Parathyroid adenoma (tissue), 2 donors: ENCODE measurements around the gene DMPK.

Experiments used
- H2AFZ ChIP-seq: fragments of 300-600 bp; sonication (generic); one replicate; pipeline ENCODE4 v1.7.0; 2017; ENCODE audit warnings: antibody characterized with exemption, mild to moderate bottlenecking
- H3K27ac ChIP-seq: fragments of 300-600 bp; sonication (generic); one replicate; pipeline ENCODE4 v1.7.0; 2017
- H3K27me3 ChIP-seq: fragments of 300-600 bp; sonication (generic); one replicate; pipeline ENCODE4 v1.7.0; 2017; ENCODE audit warnings: low read length; ENCODE audit not compliant: control insufficient read depth, insufficient read depth
- H3K36me3 ChIP-seq: fragments of 300-600 bp; sonication (generic); one replicate; pipeline ENCODE4 v1.7.0; 2017; ENCODE audit warnings: low read length; ENCODE audit not compliant: control insufficient read depth, insufficient read depth
- H3K4me1 ChIP-seq: fragments of 300-600 bp; sonication (generic); one replicate; pipeline ENCODE4 v1.7.0; 2017; ENCODE audit warnings: control low read depth
- H3K4me2 ChIP-seq: fragments of 300-600 bp; sonication (generic); one replicate; pipeline ENCODE4 v1.7.0; 2017; ENCODE audit warnings: low read length
- H3K4me3 ChIP-seq: fragments of 300-600 bp; sonication (generic); one replicate; pipeline ENCODE4 v1.7.0; 2017; ENCODE audit warnings: low read depth, low read length
- H3K79me2 ChIP-seq: fragments of 300-600 bp; sonication (generic); one replicate; pipeline ENCODE4 v1.7.0; 2017; ENCODE audit warnings: control low read depth
- H3K9ac ChIP-seq: fragments of 300-600 bp; sonication (generic); one replicate; pipeline ENCODE4 v1.7.0; 2017; ENCODE audit warnings: mild to moderate bottlenecking
- H3K9me3 ChIP-seq: fragments of 300-600 bp; sonication (generic); one replicate; pipeline ENCODE4 v1.7.0; 2017; ENCODE audit warnings: low read length; ENCODE audit not compliant: control insufficient read depth
- CTCF ChIP-seq: fragments of 300-600 bp; sonication (generic); IDR thresholded peaks from one replicate; pipeline ENCODE4 v1.7.0; 2017; ENCODE audit warnings: antibody characterized with exemption, mild to moderate bottlenecking
- donor health status: primary hyperparathyroidism.

DMPK gene

GRCh38 chr19:45785097-45785496 lies 2.8 kb upstream of the DMPK start:
- Histone ChIP-seq H3K27me3 (no peaks in the 10 kb centered on the region), H3K79me2 (peaks cover 2% of the 10 kb centered on the region), H2AFZ (no peak overlapping the region), H3K36me3 (no peaks in the 10 kb centered on the region), H3K4me2 (no peak overlapping the region), H3K4me3 (no peak overlapping the region), H3K9ac (no peak overlapping the region), H3K27ac (no peak overlapping the region), H3K9me3 (no peaks in the 10 kb centered on the region), H3K4me1 (peaks cover 5% of the 10 kb centered on the region)
- no peak for TF ChIP-seq CTCF

GRCh38 chr19:45784096-45784495 lies 1.8 kb upstream of the DMPK start:
- TF ChIP-seq CTCF, result no peak
- H3K27me3 ChIP-seq, result no peaks in the 10 kb centered on the region

GRCh38 chr19:45782820-45783785 lies 813 bp upstream of the DMPK start:
- Histone ChIP-seq H3K27ac (peak overlapping the region; percentile 39), H3K27me3 (no peaks in the 10 kb centered on the region), H3K4me1 (peaks cover 10% of the 10 kb centered on the region), H3K4me2 (no peak overlapping the region), H3K4me3 (no peak overlapping the region), H3K9ac (no peak overlapping the region), H3K36me3 (no peaks in the 10 kb centered on the region), H2AFZ (no peak overlapping the region), H3K79me2 (peaks cover 2% of the 10 kb centered on the region), H3K9me3 (no peaks in the 10 kb centered on the region)
- no peak for TF ChIP-seq CTCF

More at GRCh38 chr19:45784096-45784495, 1.8 kb upstream of the DMPK start:
- Histone ChIP-seq H3K36me3 (no peaks in the 10 kb centered on the region), H3K4me1 (peaks cover 10% of the 10 kb centered on the region), H2AFZ (no peak overlapping the region), H3K4me2 (no peak overlapping the region), H3K27ac (no peak overlapping the region), H3K4me3 (no peak overlapping the region), H3K79me2 (peaks cover 2% of the 10 kb centered on the region), H3K9me3 (no peaks in the 10 kb centered on the region), H3K9ac (no peak overlapping the region)

- Histone ChIP-seq H3K36me3 (no peaks in the 10 kb centered on the region), H3K4me2 (no peak overlapping the region), H3K9me3 (no peaks in the 10 kb centered on the region), H3K79me2 (peaks cover 2% of the 10 kb centered on the region), H3K27ac (no peak overlapping the region), H3K9ac (no peak overlapping the region), H2AFZ (no peak overlapping the region), H3K4me3 (no peak overlapping the region), H3K4me1 (peaks cover 10% of the 10 kb centered on the region), H3K27me3 (no peaks in the 10 kb centered on the region)
- TF ChIP-seq CTCF, result no peak
Observed at GRCh38 chr19:45781214-45782161, 802 bp downstream of the DMPK start.
